ENCODE measurements around the gene MYO18B. TPM values are rescaled to one million over a fixed set of nuclear protein-coding genes. Genes with fewer than 3 reads are reported as not detected.

MYO18B gene
- total and polyA plus RNA-seq, 2 of the 8 experiments (the other 6 are each of a cell fraction or from before 2014, with no cell fraction given), result 0.62 to 0.78 TPM

- H3K4me3 ChIP-seq (ENCODE audit: extremely low read depth in 1 of 4, insufficient read depth in 2 of 4, low read depth in 3 of 4, low read length in 4 of 4), result no peak overlapping the region
- no peak overlapping the region for H3K14ac ChIP-seq (ENCODE audit: insufficient read length)
- no peak overlapping the region for H3K18ac ChIP-seq (ENCODE audit: extremely low read depth, low read length)
- H2BK20ac ChIP-seq (ENCODE audit: low read length), result no peak overlapping the region
- no peak overlapping the region for H4K5ac ChIP-seq (ENCODE audit: insufficient read length, low read depth, low read length)
- no peak overlapping the region for H3K4ac ChIP-seq (replicated peaks; ENCODE audit: insufficient read length, low read depth, low read length)
- no peak for FAIRE-seq
- no peaks in the 10 kb centered on the region for H3K27me3 ChIP-seq (replicated peaks in 1 of 4; ENCODE audit: control insufficient read depth in 3 of 4, extremely low read depth in 1 of 4, insufficient read depth in 3 of 4, low read length in 3 of 4)
- no peak overlapping the region for H2AFZ ChIP-seq (ENCODE audit: low read length)
- no peak overlapping the region for H3K4me2 ChIP-seq (ENCODE audit: insufficient read depth in 1 of 2, low read depth in 2 of 2, low read length in 2 of 2)
- H4K20me1 ChIP-seq (replicated peaks in 1 of 2; ENCODE audit: control insufficient read depth in 1 of 2, insufficient read depth in 2 of 2, low read length in 2 of 2), result no peaks in the 10 kb centered on the region
- H3K23me2 ChIP-seq (ENCODE audit: low read depth, low read length), result no peaks in the 10 kb centered on the region
- H3K79me1 ChIP-seq (ENCODE audit: low read depth, low read length), result no peaks in the 10 kb centered on the region
- no peak overlapping the region for H2AK5ac ChIP-seq (ENCODE audit: low read depth, low read length)
- no peaks in the 10 kb centered on the region for H3K36me3 ChIP-seq (ENCODE audit: control insufficient read depth in 2 of 4, insufficient read depth in 4 of 4, low read length in 3 of 4)
- H3K9ac ChIP-seq (replicated peaks in 1 of 4; ENCODE audit: extremely low read depth in 1 of 4, low read depth in 3 of 4, low read length in 3 of 4), result no peak overlapping the region
- no peaks in the 10 kb centered on the region for H3K4me1 ChIP-seq (replicated peaks in 1 of 4; ENCODE audit: control insufficient read depth in 3 of 4, insufficient read depth in 4 of 4, low read length in 3 of 4)
- no peak overlapping the region for H4K91ac ChIP-seq (replicated peaks; ENCODE audit: insufficient read length, low read length)
- no peak overlapping the region for H2BK5ac ChIP-seq (ENCODE audit: low read depth, low read length)
- H4K8ac ChIP-seq (ENCODE audit: extremely low read depth, insufficient read depth, low read length), result no peak overlapping the region
- no peak overlapping the region for H3K23ac ChIP-seq (ENCODE audit: insufficient read length)
- no peak overlapping the region for H2BK15ac ChIP-seq (ENCODE audit: low read length)
- no peak for DNase-seq (ENCODE audit: low read depth in 1 of 2, low spot score in 2 of 2)
- ChIA-PET CTCF (ENCODE audit: partially characterized antibody) (interaction anchor here (1.8 to 2.0 kb wide), 2 partner anchors 8 to 550 kb away, joined by 6 to 12 read pairs; no protein-coding TSS in a partner anchor), POLR2A (ENCODE audit: partially characterized antibody) (no interaction called here)
- H2BK120ac ChIP-seq (replicated peaks; ENCODE audit: low read depth, low read length), result no peak overlapping the region
- no peak overlapping the region for H3K56ac ChIP-seq (replicated peaks; ENCODE audit: insufficient read length, low read depth, low read length)
- WGBS, 2 experiments (ENCODE audit: extremely low coverage in 1 of 2, insufficient coverage in 1 of 2, insufficient read length in 1 of 2, insufficient replicate concordance in 2 of 2, low coverage in 1 of 2, low lambda C conversion rate in 2 of 2, missing lambda C conversion rate in 1 of 2), result 86% methylated on average over 11 of the region's 11 CpGs; no CpG with 5 or more reads in 1 of the 2 experiments
- H2BK12ac ChIP-seq (ENCODE audit: low read depth, low read length), result no peak overlapping the region
- no peaks in the 10 kb centered on the region for H3K9me3 ChIP-seq (ENCODE audit: insufficient read depth in 2 of 2, low read depth in 1 of 2, low read length in 1 of 2)
- no peak overlapping the region for H3K27ac ChIP-seq (ENCODE audit: low read depth, low read length)
- H3K79me2 ChIP-seq (ENCODE audit: control insufficient read depth in 1 of 2, insufficient read depth in 2 of 2, low read length in 2 of 2), result no peaks in the 10 kb centered on the region
- no peak for TF ChIP-seq BACH1 (IDR thresholded peaks at IDR 0.05; ENCODE audit: low read length)
- no peak for TF ChIP-seq BRCA1 (IDR thresholded peaks at IDR 0.05; ENCODE audit: low read depth, low read length)
- TF ChIP-seq RBBP5 (IDR thresholded peaks at IDR 0.05; ENCODE audit: borderline replicate concordance, low read depth, low read length), result no peak
- TF ChIP-seq JUN (IDR thresholded peaks at IDR 0.05; ENCODE audit: low read depth, low read length), result no peak
- no peak for TF ChIP-seq CTCF (IDR thresholded peaks at IDR 0.05; ENCODE audit: control extremely low read depth in 1 of 3, insufficient read depth in 1 of 3, low read depth in 1 of 3, low read length in 3 of 3)
- TF ChIP-seq RAD21 (IDR thresholded peaks at IDR 0.05 in 1 of 2, conservative IDR thresholded peaks at IDR 0.05 in 1 of 2; ENCODE audit: low read depth in 2 of 2, low read length in 2 of 2), result no peak
- no peak for TF ChIP-seq USF2 (IDR thresholded peaks at IDR 0.05; ENCODE audit: low read length)
- no peak for TF ChIP-seq GABPA (IDR thresholded peaks at IDR 0.05; ENCODE audit: borderline replicate concordance, insufficient read depth, low read length)
- TF ChIP-seq RXRA (IDR thresholded peaks at IDR 0.05; ENCODE audit: insufficient read depth, low read depth, low read length), result no peak
- TF ChIP-seq EP300 (IDR thresholded peaks at IDR 0.05; ENCODE audit: borderline replicate concordance in 1 of 2, low read depth in 2 of 2, low read length in 2 of 2), result no peak
These were observed 38.7 kb downstream of the MYO18B start for GRCh38 chr22:25780673-25781072.
